Keratinocyte (primary cell): ENCODE data around the gene FBXW7.

Experiments
- CTCF ChIP-seq, 3 experiments: IDR thresholded peaks in 1 of 3; conservative IDR thresholded peaks in 1 of 3; optimal IDR thresholded peaks in 1 of 3; 2 replicates in 2 of 3; 3 replicates in 1 of 3; pipeline versions ENCODE3 to v1.5.1; 2011; ENCODE audit warnings: low read length in 3 of 3, mild to moderate bottlenecking in 3 of 3, moderate library complexity in 2 of 3, control low read depth in 1 of 3, inconsistent platforms in 1 of 3; ENCODE audit not compliant: insufficient read depth in 2 of 3; ENCODE audit errors: extremely low read depth in 1 of 3
- EZH2 ChIP-seq: IDR thresholded peaks from one replicate; pipeline ENCODE4 v1.6.1; 2012; ENCODE audit warnings: inconsistent platforms, mild to moderate bottlenecking, low read length, moderate library complexity

GRCh38 chr4:152310257-152310656, 225.6 kb downstream of the FBXW7 start:
- TF ChIP-seq CTCF (optimal IDR thresholded peaks at IDR 0.05 in 1 of 3, IDR thresholded peaks at IDR 0.05 in 1 of 3, conservative IDR thresholded peaks at IDR 0.05 in 1 of 3; ENCODE audit: extremely low read depth in 1 of 3, insufficient read depth in 2 of 3, low read length in 3 of 3) (no peak), EZH2 (no peak)
